HAP-1 (cell line): Measurements from ENCODE around the gene NKX2-1.
A peak's percentile ranks its signal among the peaks of the same experiment; 100 is the strongest.

ENCODE experiments used
- DNase-seq, 2 experiments: peaks; one replicate each; pipeline ENCODE4 v3.0.0-alpha.2; 2016 to 2020; ENCODE audit warnings: low spot score in 2 of 2
- H3K27me3 ChIP-seq: fragments of 250-450 bp; sonication (Bioruptor Pico); 2 replicates; pipeline ENCODE4 v1.5.1; 2020; ENCODE audit warnings: low read depth, mild to moderate bottlenecking, moderate library complexity
- H3K36me3 ChIP-seq: fragments of 250-450 bp; sonication (Bioruptor Pico); replicated peaks from 2 replicates; pipeline ENCODE4 v1.5.1; 2020; ENCODE audit warnings: mild to moderate bottlenecking
- H3K4me1 ChIP-seq: fragments of 250-450 bp; sonication (Bioruptor Pico); 2 replicates; pipeline ENCODE4 v1.5.1; 2020; ENCODE audit warnings: mild to moderate bottlenecking
- H3K4me3 ChIP-seq: fragments of 250-450 bp; sonication (Bioruptor Pico); 2 replicates; pipeline ENCODE4 v1.5.1; 2020; ENCODE audit warnings: mild to moderate bottlenecking, moderate library complexity
- H3K9me3 ChIP-seq: fragments of 250-450 bp; sonication (Bioruptor Pico); 2 replicates; pipeline ENCODE4 v1.5.1; 2020; ENCODE audit warnings: mild to moderate bottlenecking, moderate library complexity
- in situ Hi-C: fragments of 300-500 bp; cut with MboI; formaldehyde crosslinking; loops from 3 replicates; pipeline ENCODE4 v1.14.3; 2020; ENCODE audit warnings: low sequenced_read_pairs, inconsistent platforms, mixed read lengths

Gene NKX2-1

GRCh38 chr14:36522972-36523715, 3.1 kb upstream of the NKX2-1 start:
- no peaks in the 10 kb centered on the region for H3K36me3 ChIP-seq
- H3K9me3 ChIP-seq, result no peaks in the 10 kb centered on the region
- H3K4me3 ChIP-seq, result no peak overlapping the region
- DNase-seq, result no peak
- in situ Hi-C loops, result no loop called here
- H3K4me1 ChIP-seq, result peaks cover 5% of the 10 kb centered on the region
- H3K27me3 ChIP-seq, result no peaks in the 10 kb centered on the region

- H3K4me1 ChIP-seq, result peaks cover 5% of the 10 kb centered on the region
- H3K27me3 ChIP-seq, result no peaks in the 10 kb centered on the region
- H3K9me3 ChIP-seq, result no peaks in the 10 kb centered on the region
- H3K36me3 ChIP-seq, result no peaks in the 10 kb centered on the region
- no peak for DNase-seq
- in situ Hi-C loops, result no loop called here
- H3K4me3 ChIP-seq, result no peak overlapping the region
Observed at GRCh38 chr14:36522347-36522971, 2.4 kb upstream of the NKX2-1 start.

GRCh38 chr14:36521598-36522345, 1.7 kb upstream of the NKX2-1 start:
- in situ Hi-C loops, result no loop called here
- DNase-seq, result no peak
- H3K36me3 ChIP-seq, result no peaks in the 10 kb centered on the region
- no peak overlapping the region for H3K4me3 ChIP-seq
- peaks cover 5% of the 10 kb centered on the region for H3K4me1 ChIP-seq
- no peaks in the 10 kb centered on the region for H3K27me3 ChIP-seq
- H3K9me3 ChIP-seq, result no peaks in the 10 kb centered on the region

GRCh38 chr14:36520601-36521525, 831 bp upstream of the NKX2-1 start:
- Histone ChIP-seq H3K4me1 (peaks cover 5% of the 10 kb centered on the region), H3K4me3 (peak overlapping the region; percentile 52), H3K9me3 (no peaks in the 10 kb centered on the region), H3K27me3 (no peaks in the 10 kb centered on the region), H3K36me3 (no peaks in the 10 kb centered on the region)
- peak; percentile 65 to 85 for DNase-seq
- in situ Hi-C loops, result no loop called here

- Histone ChIP-seq H3K36me3 (no peaks in the 10 kb centered on the region), H3K27me3 (no peaks in the 10 kb centered on the region), H3K4me3 (peak overlapping the region; percentile 52), H3K4me1 (peaks cover 5% of the 10 kb centered on the region), H3K9me3 (no peaks in the 10 kb centered on the region)
- DNase-seq, result peak in 1 of 2 experiments; percentile 46
- in situ Hi-C loops, result no loop called here
Observed at GRCh38 chr14:36518586-36519430, 1.2 kb downstream of the NKX2-1 start.

GRCh38 chr14:36518031-36518585, 1.9 kb downstream of the NKX2-1 start:
- H3K36me3 ChIP-seq, result no peaks in the 10 kb centered on the region
- no peak for DNase-seq
- in situ Hi-C loops, result no loop called here
- no peaks in the 10 kb centered on the region for H3K27me3 ChIP-seq
- peaks cover 5% of the 10 kb centered on the region for H3K4me1 ChIP-seq
- H3K9me3 ChIP-seq, result no peaks in the 10 kb centered on the region
- H3K4me3 ChIP-seq, result peak overlapping the region; percentile 52

- Histone ChIP-seq H3K27me3 (no peaks in the 10 kb centered on the region), H3K4me1 (peaks cover 5% of the 10 kb centered on the region), H3K9me3 (no peaks in the 10 kb centered on the region), H3K4me3 (no peak overlapping the region), H3K36me3 (no peaks in the 10 kb centered on the region)
- in situ Hi-C loops, result no loop called here
- DNase-seq, result no peak
Observed at GRCh38 chr14:36517242-36518030, 2.6 kb downstream of the NKX2-1 start.

- Histone ChIP-seq H3K9me3 (no peaks in the 10 kb centered on the region), H3K36me3 (no peaks in the 10 kb centered on the region), H3K4me3 (no peak overlapping the region), H3K27me3 (0 out of 2 replicates have a peak, but pooled peaks cover 1% of the 10 kb centered on the region), H3K4me1 (peaks cover 5% of the 10 kb centered on the region)
- DNase-seq, result no peak
- in situ Hi-C loops, result no loop called here
Observed at GRCh38 chr14:36516719-36517241, 3.3 kb downstream of the NKX2-1 start.

- in situ Hi-C loops, result no loop called here
- H3K27me3 ChIP-seq, result 0 out of 2 replicates have a peak, but pooled peaks cover 2% of the 10 kb centered on the region
Observed at GRCh38 chr14:36515896-36516718, 3.9 kb downstream of the NKX2-1 start.

GRCh38 chr14:36515105-36515593, 4.9 kb downstream of the NKX2-1 start:
- Histone ChIP-seq H3K4me3 (no peak overlapping the region), H3K27me3 (0 out of 2 replicates have a peak, but pooled peaks cover 2% of the 10 kb centered on the region), H3K36me3 (no peaks in the 10 kb centered on the region), H3K4me1 (peaks cover 12% of the 10 kb centered on the region), H3K9me3 (no peaks in the 10 kb centered on the region)
- DNase-seq, result no peak
- in situ Hi-C loops, result no loop called here

More at GRCh38 chr14:36515896-36516718, 3.9 kb downstream of the NKX2-1 start:
- no peak for DNase-seq
- Histone ChIP-seq H3K4me1 (peaks cover 7% of the 10 kb centered on the region), H3K4me3 (no peak overlapping the region), H3K9me3 (no peaks in the 10 kb centered on the region), H3K36me3 (no peaks in the 10 kb centered on the region)
